Measurements from ENCODE around the gene SRSF5. TPM values are rescaled to one million over a fixed set of nuclear protein-coding genes. Genes with fewer than 3 reads are reported as not detected.
"Not testable (repeated sequence)": the region's sequence is repeated elsewhere in the genome, so short reads cannot be mapped to it uniquely, and the experiment has no call there.

Gene SRSF5
- total and polyA plus RNA-seq, 12 donors: 135 to 310 (median 173) TPM

GRCh38 chr14:69726761-69727511 is 40.0 kb upstream of the SRSF5 start:
- Histone ChIP-seq H3K27ac (peak overlapping the region; percentile 31 to 89 (median 72)), H3K27me3 (no peaks in the 10 kb centered on the region), H3K36me3 (no peaks in the 10 kb centered on the region), H3K4me3 (peak overlapping the region in 9 of 10 donors; percentile 33 to 54 (median 45)), H3K9me3 (no peaks in the 10 kb centered on the region), H3K4me1 (peaks cover 0 to 41% (median 16%) of the 10 kb centered on the region in 9 donors)
- intact Hi-C loops (cut with DNase I): loop anchor here (1.0 to 5.0 kb wide), 9 partner anchors 120 to 190 kb away; no protein-coding TSS in a partner anchor
- WGBS, 2 donors: 5 to 10% methylated on average over 49 to 51 of the region's 51 CpGs
- DNase-seq: peak; percentile 83 to 88
- peak; percentile 94 to 97 (median 96) for ATAC-seq
- peak; percentile 93 to 100 (median 98) for TF ChIP-seq CTCF (IDR thresholded peaks at IDR 0.05)

GRCh38 chr14:69727860-69728259 is 39.1 kb upstream of the SRSF5 start:
- no peak overlapping the region for H3K4me3 ChIP-seq
- 85 to 91% methylated on average over 4 of the region's 4 CpGs for WGBS, 2 donors
- H3K4me1 ChIP-seq: peaks cover 0 to 41% (median 16%) of the 10 kb centered on the region in 9 donors
- intact Hi-C loops (cut with DNase I): loop anchor here (1.0 to 5.0 kb wide), 9 partner anchors 121 to 191 kb away; no protein-coding TSS in a partner anchor
- H3K27me3 ChIP-seq: no peaks in the 10 kb centered on the region
- ATAC-seq (peak in 1 of 8 donors; percentile 2), DNase-seq (no peak)
- peak overlapping the region in 6 of 10 donors; percentile 2 to 89 (median 68) for H3K27ac ChIP-seq
- no peak for TF ChIP-seq CTCF (IDR thresholded peaks at IDR 0.05)
- no peaks in the 10 kb centered on the region for H3K36me3 ChIP-seq
- H3K9me3 ChIP-seq: no peaks in the 10 kb centered on the region

DNA sequence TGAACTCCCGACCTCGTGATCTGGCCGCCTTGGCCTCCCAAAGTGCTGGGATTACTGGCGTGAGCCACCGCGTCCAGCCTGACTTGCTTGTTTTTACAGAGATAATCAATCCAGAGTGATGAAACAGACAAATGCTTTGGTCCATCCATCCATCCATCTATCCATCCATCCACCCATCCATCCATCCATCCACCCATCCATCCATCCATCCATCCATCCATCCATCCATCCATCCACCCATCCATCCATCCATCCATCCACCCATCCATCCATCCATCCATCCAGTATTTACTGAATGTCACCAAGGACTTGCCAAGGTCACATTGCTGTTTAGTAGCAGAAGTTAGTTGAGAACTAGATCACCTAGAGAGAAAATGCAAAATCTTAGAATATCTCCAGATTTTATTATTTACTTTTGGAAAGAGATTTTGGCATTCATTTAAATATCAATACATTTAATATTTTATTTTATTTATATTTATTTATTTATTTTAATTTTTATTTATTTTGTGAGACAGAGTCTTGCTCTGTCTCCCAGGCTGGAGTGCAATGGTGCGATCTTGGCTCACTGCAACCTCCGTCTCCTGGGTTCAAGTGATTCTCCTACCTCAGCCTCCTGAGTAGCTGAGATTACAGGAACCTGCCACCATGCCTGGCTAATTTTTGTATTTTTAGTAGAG is 34.9 kb upstream of the SRSF5 start:
- H3K27ac ChIP-seq; DNase-seq; H3K4me3 ChIP-seq; H3K36me3 ChIP-seq; ATAC-seq; H3K27me3 ChIP-seq; intact Hi-C loops (cut with DNase I); H3K9me3 ChIP-seq: not testable (repeated sequence)
- 96 to 99% methylated on average over 8 of the region's 8 CpGs for WGBS, 2 donors
- H3K4me1 ChIP-seq: peaks cover 0 to 22% (median 11%) of the 10 kb centered on the region in 9 donors

GRCh38 chr14:69736405-69736804 is 30.5 kb upstream of the SRSF5 start:
- H3K27ac ChIP-seq; intact Hi-C loops (cut with DNase I); H3K27me3 ChIP-seq; H3K4me3 ChIP-seq; H3K36me3 ChIP-seq; DNase-seq; H3K4me1 ChIP-seq; ATAC-seq; H3K9me3 ChIP-seq: not testable (repeated sequence)
- 86 to 87% methylated on average over 4 of the region's 4 CpGs for WGBS, 2 donors

GRCh38 chr14:69741055-69741454 is 25.9 kb upstream of the SRSF5 start:
- TF ChIP-seq CTCF (IDR thresholded peaks at IDR 0.05): no peak

More at GRCh38 chr14:69741055-69741454, 25.9 kb upstream of the SRSF5 start:
- ATAC-seq (no peak), DNase-seq (no peak)
- Histone ChIP-seq H3K27ac (no peak overlapping the region), H3K4me1 (no peaks in the 10 kb centered on the region), H3K4me3 (no peak overlapping the region), H3K27me3 (no peaks in the 10 kb centered on the region), H3K36me3 (no peaks in the 10 kb centered on the region), H3K9me3 (peaks cover 0 to 23% (median 0%) of the 10 kb centered on the region in 11 donors)
- 95 to 98% methylated on average over 1 of the region's 1 CpG for WGBS, 2 donors
- intact Hi-C loops (cut with DNase I): no loop called here
